Stimulated activated CD4-positive, alpha-beta T cell treated with anti-CD3 and anti-CD28 coated beads, Interleukin-4, amount 100 ng/mL, for 48 hours (primary cell): ENCODE results near the gene GPR33.
"Not testable (repeated sequence)": the region's sequence is repeated elsewhere in the genome, so short reads cannot be mapped to it uniquely, and the experiment has no call there.

Experiments
- DNase-seq, 2 donors: peaks; one replicate each; pipeline ENCODE4 v3.0.0-alpha.2; 2020; ENCODE audit warnings: low read depth in 2 of 2

The GPR33 gene

DNA sequence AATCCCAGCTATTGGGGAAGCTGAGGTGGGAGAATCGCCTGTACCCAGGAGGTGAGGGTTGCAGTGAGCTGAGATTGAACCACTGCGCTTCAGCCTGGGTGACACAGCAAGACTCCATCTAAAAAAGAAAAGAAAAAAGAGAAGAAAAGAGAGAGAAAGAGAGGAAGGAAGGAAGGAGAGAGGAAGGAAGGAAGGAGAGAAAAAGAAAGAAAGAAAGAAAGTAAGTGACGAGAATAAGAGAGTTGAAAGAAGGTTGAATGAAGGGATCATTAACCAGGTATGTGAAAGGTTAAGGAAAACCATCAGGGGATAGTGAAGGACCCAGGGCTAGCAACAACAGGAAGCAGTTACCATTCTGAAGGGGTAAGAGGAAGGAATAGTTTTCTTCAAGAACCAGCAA is 26.3 kb downstream of the GPR33 start:
- no peak for DNase-seq

DNA sequence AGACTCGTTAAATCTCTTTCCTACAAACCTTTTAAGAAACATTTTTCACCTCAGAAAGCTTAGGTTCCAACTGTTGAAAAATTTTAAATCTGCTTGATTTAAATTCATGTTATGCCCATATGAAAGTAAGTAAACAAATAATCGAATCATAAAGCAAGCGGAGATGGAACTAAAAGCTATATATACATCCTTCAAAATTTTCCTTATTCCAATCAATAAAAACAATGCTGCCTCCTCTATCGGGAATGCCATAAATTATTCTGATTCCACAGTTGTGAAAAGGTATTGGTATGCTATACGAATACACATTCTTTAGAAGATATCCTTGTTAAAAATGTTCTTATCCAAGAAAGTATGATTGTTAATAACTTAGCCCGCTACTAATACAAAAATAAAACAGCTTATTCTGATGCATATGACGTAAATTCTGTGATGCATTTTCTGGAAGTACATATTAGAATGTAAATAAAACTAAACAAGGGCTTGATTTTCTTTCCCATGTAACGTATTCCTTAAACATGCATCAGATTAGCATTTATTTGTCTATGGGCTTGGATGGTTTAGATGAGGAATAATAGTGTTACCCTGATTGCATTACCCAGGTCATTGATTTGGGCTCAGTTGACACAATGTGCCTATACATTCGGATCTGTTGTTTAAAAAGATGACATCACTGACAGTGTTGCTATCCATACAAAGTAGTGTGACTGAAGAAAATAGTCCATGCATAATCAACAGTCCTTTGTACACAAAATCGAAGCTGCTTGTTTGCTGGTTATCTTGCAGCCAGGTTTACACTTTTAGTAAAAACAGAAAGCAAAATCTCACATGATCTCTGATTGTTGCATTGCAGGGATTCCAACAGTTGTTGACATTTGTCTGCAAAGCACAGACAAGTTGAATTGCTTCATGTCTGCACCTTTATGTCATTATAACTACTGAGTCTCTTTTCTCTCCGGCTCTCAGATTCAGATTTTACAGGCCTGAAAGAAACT is 29.9 kb downstream of the GPR33 start:
- no peak for DNase-seq

DNA sequence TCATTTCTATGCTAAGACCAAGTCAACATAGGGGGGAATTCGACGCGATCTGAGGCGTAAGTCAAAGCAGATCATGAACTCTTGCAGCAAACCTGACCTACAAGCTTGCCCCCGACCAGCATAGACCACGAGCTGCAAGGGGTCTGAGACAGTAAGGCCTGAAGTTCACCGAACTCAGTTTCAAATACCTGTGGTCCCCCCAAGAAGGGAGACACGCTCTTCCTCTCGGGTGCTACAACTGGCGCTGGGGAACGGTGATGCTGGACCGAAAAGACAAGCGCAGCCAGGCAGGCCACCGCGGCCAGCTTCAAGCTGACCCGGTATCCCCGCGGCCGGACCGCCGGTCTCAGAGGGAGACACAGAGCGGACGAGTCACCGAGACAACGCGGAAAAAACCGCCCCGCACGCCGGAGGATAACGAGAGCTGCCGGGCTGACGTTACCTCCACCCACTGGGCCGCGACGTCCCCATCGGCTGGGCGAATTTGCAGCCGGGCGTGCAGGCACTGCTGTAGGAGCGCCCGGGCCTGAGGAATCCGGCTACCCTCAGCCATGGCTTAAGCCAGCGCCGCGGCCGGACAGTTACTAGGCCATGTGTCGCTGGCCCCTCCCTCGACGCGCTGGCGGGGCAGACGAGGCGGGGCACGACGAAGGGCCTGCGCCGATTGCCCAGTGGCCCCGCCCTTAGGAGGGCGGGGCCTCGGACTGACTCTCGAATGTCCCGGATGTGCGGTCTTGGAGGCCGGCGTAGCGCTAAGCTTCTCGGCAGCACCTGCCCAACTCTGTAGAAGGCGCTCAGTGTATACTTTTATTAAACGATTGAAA is 30.8 kb downstream of the GPR33 start, which contains the start of gene DTD2:
TSS of gene DTD2 (minus strand) at position 666 of the 824 bp plus-strand sequence. CDS start at position 553, 113 bp downstream.
- peak; percentile 86 to 88 for DNase-seq

DNA sequence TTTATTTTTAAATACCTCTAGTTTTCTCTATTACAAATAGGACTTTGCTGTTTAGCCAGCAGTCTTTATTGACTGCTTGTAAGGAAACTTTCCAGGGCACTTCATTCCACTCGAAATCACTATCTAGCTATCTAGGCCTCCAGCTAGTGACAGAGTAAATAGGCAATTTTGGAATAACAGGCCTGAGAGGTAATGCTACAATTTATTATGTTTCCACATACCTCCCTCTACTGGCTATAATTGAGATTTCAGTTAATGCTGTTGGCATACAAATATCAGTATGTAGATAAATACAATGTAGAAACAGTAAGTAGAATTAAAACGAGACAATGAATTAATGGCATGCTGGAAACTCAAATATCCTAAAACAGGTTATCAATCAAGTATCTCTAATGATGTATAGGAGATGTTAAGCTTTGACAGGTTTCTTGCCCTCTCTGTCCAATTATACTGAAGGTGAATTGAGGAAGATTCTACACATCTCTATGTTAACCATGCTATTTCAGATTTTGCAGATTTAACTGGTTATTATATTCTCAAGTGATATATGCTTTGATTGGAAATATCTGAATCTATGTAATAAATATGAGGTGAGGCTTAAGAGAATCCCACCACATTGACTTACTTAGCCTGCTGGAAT is 37.7 kb downstream of the GPR33 start:
- no peak for DNase-seq

DNA sequence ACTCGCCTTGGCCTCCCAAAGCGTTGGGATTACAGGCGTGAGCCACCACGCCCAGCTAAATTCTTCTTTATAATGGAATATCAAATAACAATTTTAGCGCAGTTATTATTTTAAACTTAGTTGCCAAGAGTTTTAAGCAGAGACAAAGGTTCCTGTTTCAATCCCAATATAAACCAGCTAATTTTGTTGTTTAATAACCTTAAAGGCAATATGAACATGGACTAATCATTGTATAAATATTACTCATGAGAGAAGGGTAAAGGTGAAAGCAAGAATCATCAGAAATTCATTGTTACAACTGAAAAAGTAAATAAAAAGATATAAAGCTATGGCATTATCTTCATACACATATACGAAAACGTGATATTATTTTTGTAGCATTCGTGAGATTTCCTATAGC is 38.7 kb downstream of the GPR33 start:
- DNase-seq = no peak

DNA sequence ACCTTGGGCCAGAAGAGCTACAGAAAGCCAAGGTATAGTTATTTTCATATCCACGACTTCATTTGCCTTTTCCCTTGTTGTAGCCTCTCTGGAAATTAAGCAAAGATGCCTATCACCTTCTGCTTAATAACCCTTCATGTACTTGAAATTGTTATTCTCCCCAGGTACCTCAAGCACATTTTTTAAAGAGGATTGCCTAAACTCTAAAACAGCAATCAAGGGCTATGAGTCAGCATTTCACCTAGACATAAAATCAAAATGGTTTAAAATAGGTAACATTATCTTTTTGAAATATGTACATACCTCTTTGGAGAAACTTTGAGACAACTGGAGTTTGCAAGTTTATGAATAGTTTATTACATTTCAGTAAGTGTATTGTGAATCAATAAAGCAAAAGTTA is 42.1 kb downstream of the GPR33 start:
- no peak for DNase-seq

DNA sequence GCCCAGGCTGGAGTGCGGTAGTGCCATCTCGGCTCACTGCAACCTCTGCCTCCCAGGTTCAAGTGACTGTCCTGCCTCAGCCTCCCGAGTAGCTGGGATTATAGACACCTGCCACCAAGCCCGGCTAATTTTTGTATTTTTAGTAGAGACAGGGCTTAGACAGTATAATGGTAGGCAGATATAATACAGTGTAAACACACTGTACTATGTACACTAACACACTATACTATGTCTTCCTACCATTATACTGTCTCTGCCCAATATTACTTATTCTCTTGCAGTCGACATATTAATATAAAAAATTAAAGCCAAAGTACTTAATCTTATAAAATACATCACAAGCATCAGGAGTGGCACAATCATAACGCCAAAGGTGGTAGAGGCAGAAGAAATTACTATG is 45.6 kb downstream of the GPR33 start:
- no peak for DNase-seq

DNA sequence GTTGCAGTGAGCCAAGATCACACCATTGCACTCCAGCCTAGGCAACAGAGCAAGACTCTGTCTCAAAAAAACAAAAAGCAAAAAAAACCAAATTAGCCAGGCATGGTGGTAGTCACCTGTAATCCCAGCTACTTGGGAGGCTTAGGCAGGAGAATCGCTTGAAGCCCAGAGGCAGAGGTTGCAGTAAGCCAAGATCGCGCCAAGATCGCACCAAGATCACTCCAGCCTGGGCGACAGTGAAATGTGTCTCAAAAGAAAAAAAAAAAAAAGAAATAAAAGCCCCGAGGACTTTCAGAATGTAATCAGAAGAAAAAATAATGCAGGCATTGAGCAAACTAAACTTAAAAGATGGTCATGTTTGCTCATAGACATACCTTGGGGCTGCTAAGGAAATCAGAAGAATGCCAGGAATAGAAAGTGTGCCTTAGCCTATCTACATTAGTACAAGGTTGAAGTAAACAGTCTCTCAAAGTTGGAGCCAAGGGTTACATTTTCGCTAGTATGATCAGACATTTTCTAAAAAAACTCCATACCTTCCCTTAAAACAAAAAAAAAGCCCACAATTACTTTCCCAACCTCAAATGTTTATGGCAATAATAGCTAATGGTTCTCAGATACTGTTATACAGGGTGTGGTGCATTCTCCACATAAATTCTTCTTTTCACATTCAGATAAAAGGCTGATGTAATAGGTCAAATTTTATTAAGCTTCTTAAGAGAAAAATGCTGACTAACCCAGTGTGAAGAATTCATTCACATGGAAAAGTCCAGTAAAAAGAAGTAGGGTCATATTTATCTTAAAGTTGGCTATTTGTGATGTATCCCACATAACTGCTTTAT is 46.3 kb downstream of the GPR33 start:
- no peak for DNase-seq

DNA sequence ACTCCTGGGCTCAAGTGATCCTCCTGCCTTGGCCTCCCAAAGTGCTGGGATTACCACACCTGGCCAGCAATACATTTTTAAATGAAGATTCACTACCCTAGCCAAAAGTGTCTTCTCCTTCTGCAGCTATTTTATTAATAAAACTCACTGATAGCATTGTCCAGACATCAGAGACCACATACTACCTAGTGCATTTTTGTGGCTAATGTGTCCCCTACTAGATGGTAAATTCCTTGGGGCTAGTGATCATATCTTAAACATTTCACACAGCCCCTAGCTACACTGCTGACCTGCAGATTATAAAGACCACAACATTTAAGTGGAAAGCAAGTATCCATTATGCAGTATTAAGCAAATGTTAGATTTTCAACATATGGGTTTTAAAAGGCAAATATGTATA is 47.6 kb downstream of the GPR33 start:
- DNase-seq = no peak

DNA sequence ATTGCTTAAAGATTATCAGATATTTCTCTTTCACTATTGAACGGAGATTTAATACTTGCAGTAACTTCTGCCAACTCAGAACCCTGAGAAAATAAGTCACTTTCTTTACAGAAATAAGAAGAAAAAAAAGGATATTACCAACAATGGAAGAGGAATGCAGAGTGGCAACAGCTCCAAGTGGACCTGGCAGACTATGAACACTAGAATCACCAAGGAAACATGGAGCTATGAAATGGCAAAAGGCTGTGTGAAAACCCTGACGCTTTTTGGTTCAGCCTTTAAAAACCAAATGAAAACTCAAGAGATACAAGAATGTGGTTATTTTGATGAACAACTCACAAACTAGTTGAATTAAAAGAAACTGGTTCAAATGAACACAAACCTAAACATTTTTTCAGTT is 48.3 kb downstream of the GPR33 start:
- no peak for DNase-seq

DNA sequence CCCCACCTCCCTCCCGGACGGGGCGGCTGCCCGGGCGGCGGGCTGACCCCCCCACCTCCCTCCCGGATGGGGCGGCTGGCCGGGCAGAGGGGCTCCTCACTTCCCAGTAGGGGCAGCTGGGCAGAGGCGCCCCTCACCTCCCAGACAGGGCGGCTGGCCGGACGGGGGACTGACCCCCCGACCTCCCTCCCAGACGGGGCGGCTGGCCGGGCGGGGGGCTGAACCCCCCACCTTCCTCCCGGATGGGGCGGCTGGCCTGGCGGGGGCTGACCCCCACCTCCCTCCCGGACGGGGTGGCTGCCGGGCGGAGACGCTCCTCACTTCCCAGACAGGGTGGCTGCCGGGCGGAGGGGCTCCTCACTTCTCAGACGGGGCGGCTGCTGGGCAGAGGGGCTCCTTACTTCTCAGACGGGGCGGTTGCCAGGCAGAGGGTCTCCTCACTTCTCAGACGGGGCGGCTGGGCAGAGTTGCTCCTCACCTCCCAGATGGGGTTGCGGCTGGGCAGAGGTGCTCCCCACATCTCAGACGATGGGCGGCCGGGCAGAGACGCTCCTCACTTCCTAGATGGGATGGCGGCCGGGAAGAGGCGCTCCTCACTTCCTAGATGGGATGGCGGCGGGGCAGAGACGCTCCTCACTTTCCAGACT is 50.7 kb downstream of the GPR33 start:
- not testable (repeated sequence) for DNase-seq

DNA sequence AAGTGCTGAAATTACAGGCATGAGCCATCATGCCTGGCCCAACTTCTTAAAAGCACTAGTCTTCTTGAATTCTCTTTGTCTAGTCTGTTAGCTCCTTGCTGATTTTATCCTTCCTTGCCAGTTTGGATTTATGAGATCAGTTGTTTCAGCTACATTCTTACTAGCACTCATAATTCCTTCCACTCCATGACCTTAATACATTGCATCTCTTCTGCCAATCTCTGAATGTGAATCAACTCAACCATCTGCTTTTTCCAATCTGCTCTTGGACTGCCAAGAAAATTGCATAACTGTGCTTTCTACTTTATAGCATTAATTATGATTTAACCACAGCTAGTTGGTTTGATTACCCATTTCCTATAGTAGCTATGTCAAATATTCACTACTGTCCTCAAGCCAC is 52.6 kb downstream of the GPR33 start:
- no peak for DNase-seq
